Measurements from ENCODE around the gene SEMG2.

- TF ChIP-seq YY1 (IDR thresholded peaks at IDR 0.05; ENCODE audit: insufficient read depth, insufficient read length) (no peak), SUZ12 (IDR thresholded peaks at IDR 0.05; ENCODE audit: extremely low read depth, insufficient read depth, insufficient read length) (no peak), ZNF274 (IDR thresholded peaks at IDR 0.05; ENCODE audit: low read depth, low read length) (no peak)
Measured at GRCh38 chr20:45189067-45189609, 32.0 kb upstream of the SEMG2 start.

Measured in NT2/D1 (cell line).